CD4-positive, alpha-beta T cell (primary cell): ENCODE data around the gene ZNF410. TPM values are rescaled to one million over a fixed set of nuclear protein-coding genes. Genes with fewer than 3 reads are reported as not detected.

Experiments
- ATAC-seq: fragments of 200-7000 bp; cut with Tn5 transposase; one replicate; pipeline ENCODE4 v1.10.0; 2022; ENCODE audit warnings: mild to moderate bottlenecking; ENCODE audit not compliant: poor library complexity
- CTCF ChIA-PET: fragments of 350-600 bp; sonication (Branson Sonifier 250); formaldehyde crosslinking; loops from one replicate; lab custom pipeline; 2021; ENCODE audit warnings: antibody characterized with exemption, inconsistent platforms; lab: Charles Lee
- POLR2A ChIA-PET: fragments of 350-600 bp; sonication (Branson Sonifier 250); formaldehyde crosslinking; loops from one replicate; lab custom pipeline; 2021; ENCODE audit warnings: antibody characterized with exemption, inconsistent platforms; lab: Charles Lee
- DNase-seq, 14 experiments: peaks; one replicate each; pipeline ENCODE4 v3.0.0-alpha.2; 2013 to 2020; ENCODE audit warnings: mixed read lengths in 2 of 14
- H3K27ac ChIP-seq, 2 donors: one replicate each; pipeline versions ENCODE4 v1.5.1 to v1.7.0; 2013; ENCODE audit warnings: low read length in 2 of 2, low read depth in 1 of 2, mild to moderate bottlenecking in 1 of 2
- H3K27me3 ChIP-seq, 2 experiments: 1 replicate in 1 of 2; 2 replicates in 1 of 2; pipeline versions ENCODE4 v1.6.1 to v1.7.0; 2013; ENCODE audit warnings: low read length in 2 of 2, control low read depth in 1 of 2, mild to moderate bottlenecking in 1 of 2, moderate library complexity in 1 of 2; ENCODE audit not compliant: insufficient read depth in 2 of 2, control insufficient read depth in 1 of 2
- H3K36me3 ChIP-seq: one replicate; pipeline ENCODE4 v1.6.1; 2013; ENCODE audit warnings: low read length, control low read depth; ENCODE audit not compliant: insufficient read depth
- H3K4me1 ChIP-seq: one replicate; pipeline ENCODE4 v1.6.1; 2013; ENCODE audit warnings: low read length, control low read depth; ENCODE audit not compliant: insufficient read depth
- H3K4me3 ChIP-seq: one replicate; pipeline ENCODE4 v1.5.1; 2013; ENCODE audit warnings: mild to moderate bottlenecking, low read length, moderate library complexity
- H3K9me3 ChIP-seq, 2 experiments: 1 replicate in 1 of 2; 2 replicates in 1 of 2; pipeline versions ENCODE4 v1.6.1 to v1.7.0; 2013; ENCODE audit warnings: low read length in 2 of 2, mild to moderate bottlenecking in 2 of 2, control low read depth in 1 of 2, moderate library complexity in 1 of 2; ENCODE audit not compliant: control insufficient read depth in 1 of 2, insufficient read depth in 1 of 2
- H3K27ac Mint-ChIP-seq: one replicate; pipeline ENCODE4 v1.8.0; 2020; ENCODE audit warnings: mixed read lengths
- H3K27me3 Mint-ChIP-seq: one replicate; pipeline ENCODE4 v1.8.0; 2021; ENCODE audit warnings: mixed read lengths
- H3K36me3 Mint-ChIP-seq: one replicate; pipeline ENCODE4 v1.8.0; 2021; ENCODE audit warnings: low read depth, mixed read lengths
- H3K4me1 Mint-ChIP-seq: one replicate; pipeline ENCODE4 v1.8.0; 2021; ENCODE audit warnings: low read depth, mixed read lengths
- H3K4me3 Mint-ChIP-seq: one replicate; pipeline ENCODE4 v1.8.0; 2020; ENCODE audit warnings: mild to moderate bottlenecking, mixed read lengths
- H3K9me3 Mint-ChIP-seq: one replicate; pipeline ENCODE4 v1.8.0; 2020; ENCODE audit warnings: mixed read lengths
- intact Hi-C, 2 experiments: fragments of 100-400 bp; cut with DNase I in 1 of 2; cut with micrococcal nuclease in 1 of 2; formaldehyde crosslinking; loops; one replicate each; pipeline versions ENCODE4 v1.15.1 to v1.9.0; 2023 to 2025; cut with DNase I, micrococcal nuclease
- total RNA-seq, 174 experiments: library from RNA in 2 of 174; stranded (reverse) in 2 of 174; gene quantifications; one replicate each; pipeline ENCODE4 v1.2.3 and lab custom pipeline; 2021 to 2026
- TF ChIP-seq, protein P1 (sequence below): fragments of 200-600 bp; IDR thresholded peaks from one replicate; pipeline ENCODE4 v1.8.0; 2022; ENCODE audit warnings: antibody characterized with exemption, mild to moderate bottlenecking

ZNF410 gene
- total RNA-seq, 2 experiments from 2014 or later: 74.3 to 81.1 TPM

DNA sequence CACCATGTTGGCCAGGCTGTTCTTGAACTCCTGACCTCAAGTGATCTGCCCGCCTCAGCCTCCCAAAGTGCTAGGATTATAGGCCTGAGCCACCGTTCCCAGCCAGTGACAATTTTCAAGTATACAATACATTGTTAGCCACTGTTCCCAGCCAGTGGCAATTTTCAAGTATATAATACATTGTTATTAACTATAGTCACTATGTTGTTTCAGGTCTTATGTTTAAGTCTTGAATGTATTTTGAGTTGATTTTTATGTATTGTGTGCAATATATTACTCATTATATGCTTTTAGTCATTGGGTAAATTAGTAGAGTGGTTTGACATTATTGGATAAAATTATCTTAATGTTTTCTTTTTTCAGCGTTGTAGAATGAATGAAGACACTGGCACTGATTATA, 13.0 kb upstream of the ZNF410 start:
- Histone ChIP-seq H3K27ac (no peak overlapping the region), H3K9me3 (no peaks in the 10 kb centered on the region), H3K27me3 (no peaks in the 10 kb centered on the region), H3K36me3 (no peaks in the 10 kb centered on the region), H3K4me1 (no peaks in the 10 kb centered on the region), H3K4me3 (no peak overlapping the region)
- CTCF ChIA-PET: no interaction called here
- Mint-ChIP-seq H3K27ac (no peak overlapping the region), H3K9me3 (no peaks in the 10 kb centered on the region), H3K36me3 (peaks cover 7% of the 10 kb centered on the region), H3K27me3 (no peaks in the 10 kb centered on the region), H3K4me1 (no peaks in the 10 kb centered on the region), H3K4me3 (no peak overlapping the region)
- TF ChIP-seq, protein P1, sequence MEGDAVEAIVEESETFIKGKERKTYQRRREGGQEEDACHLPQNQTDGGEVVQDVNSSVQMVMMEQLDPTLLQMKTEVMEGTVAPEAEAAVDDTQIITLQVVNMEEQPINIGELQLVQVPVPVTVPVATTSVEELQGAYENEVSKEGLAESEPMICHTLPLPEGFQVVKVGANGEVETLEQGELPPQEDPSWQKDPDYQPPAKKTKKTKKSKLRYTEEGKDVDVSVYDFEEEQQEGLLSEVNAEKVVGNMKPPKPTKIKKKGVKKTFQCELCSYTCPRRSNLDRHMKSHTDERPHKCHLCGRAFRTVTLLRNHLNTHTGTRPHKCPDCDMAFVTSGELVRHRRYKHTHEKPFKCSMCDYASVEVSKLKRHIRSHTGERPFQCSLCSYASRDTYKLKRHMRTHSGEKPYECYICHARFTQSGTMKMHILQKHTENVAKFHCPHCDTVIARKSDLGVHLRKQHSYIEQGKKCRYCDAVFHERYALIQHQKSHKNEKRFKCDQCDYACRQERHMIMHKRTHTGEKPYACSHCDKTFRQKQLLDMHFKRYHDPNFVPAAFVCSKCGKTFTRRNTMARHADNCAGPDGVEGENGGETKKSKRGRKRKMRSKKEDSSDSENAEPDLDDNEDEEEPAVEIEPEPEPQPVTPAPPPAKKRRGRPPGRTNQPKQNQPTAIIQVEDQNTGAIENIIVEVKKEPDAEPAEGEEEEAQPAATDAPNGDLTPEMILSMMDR: no peak
- DNase-seq (no peak), ATAC-seq (no peak)
- intact Hi-C loops: no loop called here
- POLR2A ChIA-PET: no interaction called here

DNA sequence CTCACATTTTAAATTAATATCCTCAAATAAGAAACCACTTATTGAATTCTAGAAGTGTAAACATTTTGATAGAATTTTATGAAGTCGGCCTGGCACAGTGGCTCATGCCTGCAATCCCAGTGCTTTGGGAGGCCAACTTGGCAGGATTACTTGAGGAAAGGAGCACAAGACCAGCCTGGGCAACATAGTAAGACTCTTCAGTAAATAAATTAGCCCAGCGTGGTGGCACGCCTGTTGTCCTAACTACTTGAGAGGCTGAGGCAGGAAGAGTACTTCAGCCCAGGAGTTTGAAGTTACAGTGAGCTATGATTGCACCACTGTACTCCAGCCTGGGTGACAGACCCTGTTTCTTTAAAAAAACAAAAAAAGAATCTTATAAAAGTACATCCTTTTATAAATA, 8.9 kb upstream of the ZNF410 start:
- ChIA-PET POLR2A (no interaction called here), CTCF (interaction anchor here (1.4 kb wide), 1 partner anchor 26 kb away, joined by 3 read pairs; the partner anchor contains the start of gene PTGR2)
- H3K27me3 Mint-ChIP-seq: no peaks in the 10 kb centered on the region
- H3K36me3 ChIP-seq: no peaks in the 10 kb centered on the region
- no peak overlapping the region for H3K27ac Mint-ChIP-seq
- no peak overlapping the region for H3K27ac ChIP-seq
- ATAC-seq: no peak
- no peaks in the 10 kb centered on the region for H3K27me3 ChIP-seq
- no peak overlapping the region for H3K4me3 ChIP-seq
- intact Hi-C loops: no loop called here
- DNase-seq: no peak
- no peaks in the 10 kb centered on the region for H3K9me3 ChIP-seq
- H3K4me1 ChIP-seq: no peaks in the 10 kb centered on the region
- H3K9me3 Mint-ChIP-seq: no peaks in the 10 kb centered on the region
- peaks cover 7% of the 10 kb centered on the region for H3K36me3 Mint-ChIP-seq
- TF ChIP-seq, protein P1: no peak
- no peak overlapping the region for H3K4me3 Mint-ChIP-seq
- H3K4me1 Mint-ChIP-seq: no peaks in the 10 kb centered on the region

DNA sequence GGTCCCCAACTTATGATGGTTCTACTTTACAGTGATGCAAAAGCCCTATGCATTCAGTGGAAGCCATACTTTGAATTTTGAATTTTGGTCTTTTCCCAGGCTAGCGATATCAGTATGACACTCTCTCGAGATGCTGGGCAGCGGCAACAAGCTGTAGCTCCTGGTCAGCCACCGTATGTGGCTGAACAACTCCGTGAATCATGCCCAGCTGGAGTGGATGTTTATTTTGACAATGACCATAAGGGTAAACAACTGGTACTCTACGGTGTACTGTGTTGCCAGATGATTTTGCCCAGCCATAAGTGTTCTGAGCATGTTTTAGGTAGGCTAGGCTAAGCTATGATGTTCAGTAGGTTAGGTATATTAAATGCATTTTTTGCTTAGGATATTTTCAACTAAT, 8.2 kb upstream of the ZNF410 start:
- H3K27ac Mint-ChIP-seq: no peak overlapping the region
- Histone ChIP-seq H3K36me3 (no peaks in the 10 kb centered on the region), H3K27ac (no peak overlapping the region), H3K4me3 (no peak overlapping the region), H3K9me3 (no peaks in the 10 kb centered on the region), H3K4me1 (no peaks in the 10 kb centered on the region), H3K27me3 (no peaks in the 10 kb centered on the region)
- CTCF ChIA-PET: interaction anchor here (1.4 kb wide), 1 partner anchor 27 kb away, joined by 3 read pairs; the partner anchor contains the start of gene PTGR2
- no peaks in the 10 kb centered on the region for H3K27me3 Mint-ChIP-seq
- TF ChIP-seq, protein P1: no peak
- peaks cover 7% of the 10 kb centered on the region for H3K36me3 Mint-ChIP-seq
- no peak for ATAC-seq
- intact Hi-C loops: no loop called here
- H3K4me1 Mint-ChIP-seq: no peaks in the 10 kb centered on the region
- POLR2A ChIA-PET: no interaction called here
- no peaks in the 10 kb centered on the region for H3K9me3 Mint-ChIP-seq
- no peak overlapping the region for H3K4me3 Mint-ChIP-seq
- no peak for DNase-seq
